Lung (tissue), 12 donors: Measurements from ENCODE around the gene RPS6KA6. TPM values are rescaled to one million over a fixed set of nuclear protein-coding genes. Genes with fewer than 3 reads are reported as not detected.

Experiments
- ATAC-seq: fragments of 200-7000 bp; cut with Tn5 transposase; one replicate; pipeline ENCODE4 v1.9.1; 2020; ENCODE audit warnings: moderate number of reproducible peaks; ENCODE audit not compliant: insufficient read depth, low FRiP score
- DNase-seq, 3 donors: peaks; one replicate each; pipeline ENCODE4 v3.0.0-alpha.2; 2013 to 2017
- H3K27ac ChIP-seq, 2 donors: one replicate each; pipeline ENCODE4 v1.5.1; 2013; ENCODE audit warnings: mild to moderate bottlenecking in 2 of 2, moderate library complexity in 2 of 2, control low read depth in 1 of 2, inconsistent platforms in 1 of 2, low read depth in 1 of 2, low read length in 1 of 2
- H3K27me3 ChIP-seq, 3 donors: one replicate each; pipeline ENCODE4 v1.5.1; 2013; ENCODE audit warnings: low read length in 2 of 3; ENCODE audit not compliant: control insufficient read depth in 3 of 3, insufficient read depth in 3 of 3
- H3K36me3 ChIP-seq, 4 donors: one replicate each; pipeline ENCODE4 v1.5.1; 2013; ENCODE audit warnings: low read length in 4 of 4, mild to moderate bottlenecking in 1 of 4, moderate library complexity in 1 of 4; ENCODE audit not compliant: control insufficient read depth in 4 of 4, insufficient read depth in 4 of 4
- H3K4me1 ChIP-seq, 5 donors: one replicate each; pipeline ENCODE4 v1.5.1; 2013; ENCODE audit warnings: low read length in 5 of 5, mild to moderate bottlenecking in 2 of 5, moderate library complexity in 1 of 5; ENCODE audit not compliant: control insufficient read depth in 5 of 5, insufficient read depth in 5 of 5
- H3K4me3 ChIP-seq: one replicate; pipeline ENCODE4 v1.5.1; 2013; ENCODE audit warnings: mild to moderate bottlenecking, control low read depth, moderate library complexity
- H3K9ac ChIP-seq, 2 donors: one replicate each; pipeline ENCODE4 v1.5.1; 2013; ENCODE audit warnings: low read length in 2 of 2, control low read depth in 1 of 2; ENCODE audit not compliant: insufficient read depth in 1 of 2
- H3K9me3 ChIP-seq, 4 donors: one replicate each; pipeline ENCODE4 v1.5.1; 2013; ENCODE audit warnings: low read length in 3 of 4, mild to moderate bottlenecking in 1 of 4, moderate library complexity in 1 of 4; ENCODE audit not compliant: control insufficient read depth in 4 of 4, insufficient read depth in 3 of 4
- CTCF ChIP-seq: IDR thresholded peaks from 2 replicates; pipeline ENCODE4 v1.5.1; 2012; ENCODE audit warnings: mild to moderate bottlenecking; ENCODE audit errors: control extremely low read depth, extremely low read depth
- WGBS, 2 donors: extraction: QIAGEN DNeasy Blood & Tissue Kit; methylation state at CpG; one replicate each; pipeline ENCODE4 v1.1.7; 2013; 5-methylcytosine and 5-hydroxymethylcytosine counted together
- polyA plus RNA-seq, 2 donors: library from polyadenylated mRNA; stranded (reverse); fragments of 200-250 nt; gene quantifications; one replicate each; pipeline ENCODE4 v1.2.1, GENCODE V29; 2013
- total RNA-seq, 2 donors: library from RNA; depleted of rRNA in 1 of 2; stranded (reverse); fragments of >200 nt in 1 of 2; gene quantifications; one replicate each; pipeline ENCODE4 v1.2.1, GENCODE V29; 2014 to 2021
- donor health status: control.
- donor health status: control.
- donor health status: Bipolar disorder and iron deficiency.
- donor health status: healthy.
- donor health status: DM: yes; HTN: yes; CAD: no.

Gene RPS6KA6
- total and polyA plus RNA-seq, 4 donors: 0.41 to 7.1 (median 1.6) TPM

GRCh38 chrX:84160736-84161135, 27.3 kb downstream of the RPS6KA6 start:
- H3K4me3 ChIP-seq: no peak overlapping the region
- no peaks in the 10 kb centered on the region for H3K4me1 ChIP-seq
- no peaks in the 10 kb centered on the region for H3K36me3 ChIP-seq
- H3K27me3 ChIP-seq: no peaks in the 10 kb centered on the region
- WGBS, 2 donors: 78 to 89% methylated on average over 4 of the region's 4 CpGs
- DNase-seq: peak in 2 of 3 donors; percentile 4 to 14
- no peak for ATAC-seq
- no peak overlapping the region for H3K27ac ChIP-seq
- no peak for TF ChIP-seq CTCF
- no peaks in the 10 kb centered on the region for H3K9me3 ChIP-seq
- H3K9ac ChIP-seq: no peak overlapping the region

GRCh38 chrX:84156821-84157220, 31.2 kb downstream of the RPS6KA6 start:
- Histone ChIP-seq H3K4me1 (no peaks in the 10 kb centered on the region), H3K36me3 (no peaks in the 10 kb centered on the region), H3K27ac (no peak overlapping the region), H3K9me3 (no peaks in the 10 kb centered on the region), H3K9ac (no peak overlapping the region), H3K27me3 (no peaks in the 10 kb centered on the region), H3K4me3 (no peak overlapping the region)
- ATAC-seq (no peak), DNase-seq (no peak)
- no peak for TF ChIP-seq CTCF
- 81 to 83% methylated on average over 1 of the region's 1 CpG for WGBS, 2 donors

- no peak for ATAC-seq
- H3K9me3 ChIP-seq: no peaks in the 10 kb centered on the region
- no peak for TF ChIP-seq CTCF
- no peaks in the 10 kb centered on the region for H3K4me1 ChIP-seq
- DNase-seq: no peak
- H3K4me3 ChIP-seq: no peak overlapping the region
- H3K27ac ChIP-seq: no peak overlapping the region
- no peaks in the 10 kb centered on the region for H3K27me3 ChIP-seq
- WGBS, 2 donors: 66 to 93% methylated on average over 3 of the region's 3 CpGs
- H3K9ac ChIP-seq: no peak overlapping the region
- no peaks in the 10 kb centered on the region for H3K36me3 ChIP-seq
Measured at GRCh38 chrX:84155938-84156337, 32.1 kb downstream of the RPS6KA6 start.

- no peak for DNase-seq
- H3K36me3 ChIP-seq: no peaks in the 10 kb centered on the region
- 81 to 92% methylated on average over 1 of the region's 1 CpG for WGBS, 2 donors
Measured at GRCh38 chrX:84153538-84153937, 34.5 kb downstream of the RPS6KA6 start.

More at GRCh38 chrX:84153538-84153937, 34.5 kb downstream of the RPS6KA6 start:
- Histone ChIP-seq H3K4me3 (no peak overlapping the region), H3K9me3 (no peaks in the 10 kb centered on the region), H3K9ac (no peak overlapping the region), H3K27me3 (no peaks in the 10 kb centered on the region), H3K27ac (no peak overlapping the region), H3K4me1 (no peaks in the 10 kb centered on the region)
- TF ChIP-seq CTCF: no peak
- no peak for ATAC-seq
